ENCODE measurements around the gene OLIG1.
A peak's percentile ranks its signal among the peaks of the same experiment; 100 is the strongest.

The OLIG1 gene

DNA sequence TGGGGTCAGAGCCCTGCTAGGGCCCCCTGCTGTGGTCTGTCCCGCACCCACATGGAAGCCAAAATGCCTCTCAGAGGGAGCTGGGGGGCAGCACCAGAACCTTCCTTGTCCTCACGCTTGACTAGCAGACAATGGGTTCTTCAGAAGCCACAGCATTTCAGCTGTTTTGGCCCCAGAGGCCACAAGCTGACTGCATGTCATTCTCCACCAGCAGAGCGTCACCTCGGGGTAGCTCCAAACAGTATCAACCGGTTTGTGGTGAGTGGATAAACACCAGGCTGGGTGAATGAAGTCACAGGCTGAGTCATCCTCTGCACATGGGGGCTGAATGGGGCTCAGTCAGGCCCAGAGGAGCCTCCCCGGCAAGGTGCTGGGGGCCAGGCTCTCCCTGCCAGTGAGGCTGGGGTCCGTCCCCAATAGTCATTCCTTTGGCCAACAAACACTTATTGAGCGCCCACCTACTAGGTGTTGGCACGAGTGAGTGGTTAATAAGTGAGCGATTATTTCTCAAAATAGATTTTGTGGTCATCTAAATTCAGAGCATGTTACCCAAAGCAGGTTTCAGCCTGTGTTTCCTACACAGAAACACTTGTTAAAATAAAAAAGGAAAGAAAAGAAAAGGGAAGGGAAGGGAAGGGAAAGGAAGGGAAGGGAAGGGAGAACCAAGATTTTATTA, 9.1 kb downstream of the OLIG1 start:
- peaks cover 1% of the 10 kb centered on the region; the same call in 1 of the 2 replicates for H3K27me3 ChIP-seq (replicated peaks; ENCODE audit: control insufficient read depth, insufficient read depth, low read length)
- no peaks in the 10 kb centered on the region for H3K36me3 ChIP-seq (ENCODE audit: control insufficient read depth, insufficient read depth, low read length)
- DNase-seq (ENCODE audit: extremely low read depth, insufficient read length), result peak; percentile 73
- H3K4me3 ChIP-seq (replicated peaks; ENCODE audit: low read depth, low read length), result no peak overlapping the region
- TF ChIP-seq, protein P1, sequence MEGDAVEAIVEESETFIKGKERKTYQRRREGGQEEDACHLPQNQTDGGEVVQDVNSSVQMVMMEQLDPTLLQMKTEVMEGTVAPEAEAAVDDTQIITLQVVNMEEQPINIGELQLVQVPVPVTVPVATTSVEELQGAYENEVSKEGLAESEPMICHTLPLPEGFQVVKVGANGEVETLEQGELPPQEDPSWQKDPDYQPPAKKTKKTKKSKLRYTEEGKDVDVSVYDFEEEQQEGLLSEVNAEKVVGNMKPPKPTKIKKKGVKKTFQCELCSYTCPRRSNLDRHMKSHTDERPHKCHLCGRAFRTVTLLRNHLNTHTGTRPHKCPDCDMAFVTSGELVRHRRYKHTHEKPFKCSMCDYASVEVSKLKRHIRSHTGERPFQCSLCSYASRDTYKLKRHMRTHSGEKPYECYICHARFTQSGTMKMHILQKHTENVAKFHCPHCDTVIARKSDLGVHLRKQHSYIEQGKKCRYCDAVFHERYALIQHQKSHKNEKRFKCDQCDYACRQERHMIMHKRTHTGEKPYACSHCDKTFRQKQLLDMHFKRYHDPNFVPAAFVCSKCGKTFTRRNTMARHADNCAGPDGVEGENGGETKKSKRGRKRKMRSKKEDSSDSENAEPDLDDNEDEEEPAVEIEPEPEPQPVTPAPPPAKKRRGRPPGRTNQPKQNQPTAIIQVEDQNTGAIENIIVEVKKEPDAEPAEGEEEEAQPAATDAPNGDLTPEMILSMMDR (IDR thresholded peaks at IDR 0.05; ENCODE audit: insufficient read depth, low read length, poor library complexity, severe bottlenecking), result peak; percentile 20

DNA sequence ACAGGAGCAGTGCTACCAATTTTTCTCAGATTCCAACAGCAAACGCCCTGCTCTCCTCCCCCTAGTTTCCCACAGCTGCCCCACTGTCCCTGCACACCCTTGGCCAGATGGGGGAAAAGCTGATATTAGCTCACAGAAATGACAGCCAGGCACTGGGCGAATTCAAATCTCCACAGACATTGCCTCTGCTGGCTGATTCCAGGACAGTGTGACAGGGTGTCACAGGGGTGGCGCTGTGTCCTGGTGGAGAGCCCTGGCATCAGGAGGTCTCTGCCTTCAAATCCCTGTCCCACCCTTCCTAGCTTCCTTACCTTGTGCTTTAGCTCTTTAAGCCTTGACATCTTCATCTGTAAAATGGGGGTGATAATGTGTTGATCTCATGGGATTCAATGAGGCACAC, 10.4 kb downstream of the OLIG1 start:
- TF ChIP-seq, protein P1 (IDR thresholded peaks at IDR 0.05; ENCODE audit: insufficient read depth, low read length, poor library complexity, severe bottlenecking), result no peak

DNA sequence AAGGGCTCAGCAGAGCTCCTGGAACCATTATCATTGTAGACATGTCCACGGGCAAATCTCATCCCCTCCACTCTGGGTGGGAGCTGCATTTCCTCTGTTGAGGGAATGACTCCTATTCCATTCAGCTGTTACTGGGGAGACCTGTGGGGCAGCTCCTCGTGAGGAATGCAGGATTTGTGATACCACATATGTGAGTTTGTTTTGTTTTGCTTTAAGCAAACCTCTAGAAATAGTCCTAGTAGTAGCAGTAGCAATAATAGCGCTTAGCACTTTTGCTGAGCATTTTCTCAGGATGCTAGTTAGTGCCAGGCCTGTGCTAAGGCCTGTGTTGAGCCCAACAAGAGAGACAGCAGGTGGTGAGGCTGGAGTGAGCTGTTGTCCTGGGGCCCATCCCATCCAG, 10.8 kb downstream of the OLIG1 start:
- no peak for DNase-seq (ENCODE audit: extremely low read depth, insufficient read length)
- H3K4me3 ChIP-seq (replicated peaks; ENCODE audit: low read depth, low read length), result no peak overlapping the region
- H3K36me3 ChIP-seq (ENCODE audit: control insufficient read depth, insufficient read depth, low read length), result no peaks in the 10 kb centered on the region
- peaks cover 1% of the 10 kb centered on the region; the same call in 1 of the 2 replicates for H3K27me3 ChIP-seq (replicated peaks; ENCODE audit: control insufficient read depth, insufficient read depth, low read length)
- TF ChIP-seq, protein P1 (IDR thresholded peaks at IDR 0.05; ENCODE audit: insufficient read depth, low read length, poor library complexity, severe bottlenecking), result no peak

More for the DNA sequence above, 10.4 kb downstream of the OLIG1 start:
- Histone ChIP-seq H3K4me3 (replicated peaks; ENCODE audit: low read depth, low read length) (no peak overlapping the region), H3K27me3 (replicated peaks; ENCODE audit: control insufficient read depth, insufficient read depth, low read length) (peaks cover 1% of the 10 kb centered on the region; the same call in 1 of the 2 replicates), H3K36me3 (ENCODE audit: control insufficient read depth, insufficient read depth, low read length) (no peaks in the 10 kb centered on the region)
- no peak for DNase-seq (ENCODE audit: extremely low read depth, insufficient read length)

DNA sequence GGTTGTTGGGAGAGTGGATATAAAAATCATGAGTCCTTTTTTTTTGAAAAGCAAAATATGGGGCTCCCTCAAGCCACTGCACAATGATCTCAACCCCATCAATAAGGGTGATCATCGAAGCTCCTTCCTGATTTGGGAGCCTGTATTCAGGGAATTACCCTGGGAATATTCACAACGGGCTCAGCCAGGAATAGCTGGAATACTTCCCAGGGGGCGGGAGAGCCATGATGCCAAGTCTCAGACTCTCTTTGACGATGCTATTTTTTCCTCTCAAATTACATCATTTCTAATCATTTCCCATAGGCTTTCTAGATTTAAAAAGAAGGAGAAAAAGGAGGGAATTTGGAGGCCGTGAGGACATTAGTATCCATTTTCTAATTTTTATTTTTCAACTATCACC, 18.4 kb downstream of the OLIG1 start:
- TF ChIP-seq, protein P1 (IDR thresholded peaks at IDR 0.05; ENCODE audit: insufficient read depth, low read length, poor library complexity, severe bottlenecking), result no peak
- no peak overlapping the region for H3K4me3 ChIP-seq (replicated peaks; ENCODE audit: low read depth, low read length)
- DNase-seq (ENCODE audit: extremely low read depth, insufficient read length), result no peak
- H3K36me3 ChIP-seq (ENCODE audit: control insufficient read depth, insufficient read depth, low read length), result no peaks in the 10 kb centered on the region
- H3K27me3 ChIP-seq (replicated peaks; ENCODE audit: control insufficient read depth, insufficient read depth, low read length), result no peaks in the 10 kb centered on the region

DNA sequence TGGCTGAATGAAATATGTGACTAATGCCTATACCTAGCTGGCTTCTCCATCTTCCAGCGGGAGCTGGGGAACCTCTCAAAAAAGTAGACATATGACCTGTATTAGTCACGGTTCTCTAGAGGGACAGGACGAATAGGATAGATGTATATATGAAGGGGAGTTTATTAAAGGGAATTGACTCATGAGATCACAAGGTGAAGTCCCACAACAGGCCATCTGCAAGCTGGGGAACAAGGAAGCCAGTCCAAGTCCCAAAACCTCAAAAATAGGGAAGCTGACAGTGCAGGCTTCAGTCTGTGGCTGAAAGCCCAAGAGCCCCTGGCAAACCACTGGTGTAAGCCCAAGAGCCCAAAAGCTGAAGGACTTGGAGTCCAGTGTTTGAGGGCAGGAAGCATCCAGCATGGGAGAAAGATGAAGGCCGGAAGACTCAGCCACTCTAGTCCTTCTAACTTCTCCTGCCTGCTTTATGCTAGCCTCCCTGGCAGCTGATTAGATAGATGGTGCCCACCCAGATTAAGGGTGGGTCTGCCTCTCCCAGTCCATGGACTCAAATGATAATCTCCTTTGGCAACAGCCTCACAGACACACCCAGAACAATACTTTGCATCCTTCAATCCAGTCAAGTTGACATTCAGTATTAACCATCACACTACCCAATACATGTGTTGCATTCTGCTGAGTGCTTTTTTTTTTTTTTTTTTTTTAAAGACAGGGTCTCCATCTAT, 19.6 kb downstream of the OLIG1 start:
- TF ChIP-seq, protein P1 (IDR thresholded peaks at IDR 0.05; ENCODE audit: insufficient read depth, low read length, poor library complexity, severe bottlenecking), result no peak
- Histone ChIP-seq H3K36me3 (ENCODE audit: control insufficient read depth, insufficient read depth, low read length) (no peaks in the 10 kb centered on the region), H3K4me3 (replicated peaks; ENCODE audit: low read depth, low read length) (no peak overlapping the region), H3K27me3 (replicated peaks; ENCODE audit: control insufficient read depth, insufficient read depth, low read length) (no peaks in the 10 kb centered on the region)
- no peak for DNase-seq (ENCODE audit: extremely low read depth, insufficient read length)
